ENCODE results near the gene STPG4. TPM values are rescaled to one million over a fixed set of nuclear protein-coding genes. Genes with fewer than 3 reads are reported as not detected.

The STPG4 gene
- polyA plus RNA-seq, 1 of the 3 experiments (the other 2 are of a cell fraction), result 0.20 TPM

GRCh38 chr2:47198985-47199451, 43.9 kb upstream of the STPG4 start (continued):
- TF ChIP-seq YY1 (IDR thresholded peaks at IDR 0.05; ENCODE audit: low read depth) (no peak), USF2 (IDR thresholded peaks at IDR 0.05; ENCODE audit: borderline replicate concordance, low read depth, low read length) (no peak), GATA2 (CRISPR knock-in tag; IDR thresholded peaks at IDR 0.05) (no peak), MAX (IDR thresholded peaks at IDR 0.05; ENCODE audit: low read depth) (0 out of 2 replicates have a peak, but pooled peaks have one; percentile 27), TEAD4 (IDR thresholded peaks at IDR 0.05; ENCODE audit: borderline replicate concordance, insufficient read depth) (0 out of 2 replicates have a peak, but pooled peaks have one; percentile 77), CHD2 (IDR thresholded peaks at IDR 0.05; ENCODE audit: low read length, partially characterized antibody) (no peak), SMC3 (IDR thresholded peaks at IDR 0.05; ENCODE audit: low read depth, low read length) (no peak), MXI1 (IDR thresholded peaks at IDR 0.05; ENCODE audit: low read depth, low read length) (no peak), NFIC (IDR thresholded peaks at IDR 0.05; ENCODE audit: borderline replicate concordance) (peak; percentile 70), TCF12 (IDR thresholded peaks at IDR 0.05) (peak; percentile 89), MEF2A (IDR thresholded peaks at IDR 0.05; ENCODE audit: borderline replicate concordance, low read depth) (no peak), CTCF (IDR thresholded peaks at IDR 0.05) (no peak), RAD21 (IDR thresholded peaks at IDR 0.05; ENCODE audit: low read length) (no peak), SIN3A (IDR thresholded peaks at IDR 0.05; ENCODE audit: borderline replicate concordance, low read depth, low read length) (no peak)
- TF ChIP-seq, protein P1, sequence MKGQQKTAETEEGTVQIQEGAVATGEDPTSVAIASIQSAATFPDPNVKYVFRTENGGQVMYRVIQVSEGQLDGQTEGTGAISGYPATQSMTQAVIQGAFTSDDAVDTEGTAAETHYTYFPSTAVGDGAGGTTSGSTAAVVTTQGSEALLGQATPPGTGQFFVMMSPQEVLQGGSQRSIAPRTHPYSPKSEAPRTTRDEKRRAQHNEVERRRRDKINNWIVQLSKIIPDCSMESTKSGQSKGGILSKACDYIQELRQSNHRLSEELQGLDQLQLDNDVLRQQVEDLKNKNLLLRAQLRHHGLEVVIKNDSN (IDR thresholded peaks at IDR 0.05; ENCODE audit: borderline replicate concordance, low read depth), result no peak; the same call in 1 of the 2 replicates

DNA sequence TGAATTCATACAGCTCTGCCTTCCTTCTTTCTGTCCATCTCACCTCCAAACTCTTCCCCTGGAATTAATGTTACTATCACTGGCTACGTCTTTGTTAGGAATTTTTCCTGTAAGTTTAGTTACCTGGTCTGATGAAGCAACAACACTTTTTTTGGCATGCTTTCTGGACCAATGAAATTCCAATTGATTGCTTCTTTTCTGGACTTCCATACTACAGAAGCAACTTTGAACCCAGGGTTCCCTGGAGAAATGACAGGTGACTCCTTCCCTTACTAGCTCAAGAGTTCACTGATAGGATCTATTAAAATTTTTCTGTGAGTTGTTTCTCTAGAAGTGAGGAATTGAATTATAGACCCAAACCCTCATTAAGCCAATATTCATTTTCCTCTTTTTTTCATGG, 41.4 kb upstream of the STPG4 start:
- Histone ChIP-seq H3K9me3 (no peaks in the 10 kb centered on the region), H3K36me3 (replicated peaks in 1 of 2; ENCODE audit: control insufficient read depth in 1 of 2, insufficient read depth in 2 of 2, low read length in 1 of 2) (no peaks in the 10 kb centered on the region), H3K27me3 (ENCODE audit: insufficient read depth) (no peaks in the 10 kb centered on the region), H3K4me3 (ENCODE audit: low read depth in 2 of 2, low read length in 1 of 2) (no peak overlapping the region), H3K79me2 (ENCODE audit: insufficient read depth) (peaks cover under 1% of the 10 kb centered on the region; the same call in 1 of the 2 replicates), H4K20me1 (ENCODE audit: insufficient read depth) (no peaks in the 10 kb centered on the region), H3K9ac (no peak overlapping the region), H3F3A (replicated peaks; ENCODE audit: insufficient read depth) (peaks cover 30% of the 10 kb centered on the region), H3K9me2 (no peaks in the 10 kb centered on the region), H3K4me2 (no peak overlapping the region), H3K27ac (ENCODE audit: low read depth in 2 of 2, low read length in 1 of 2) (no peak overlapping the region), H3K4me1 (ENCODE audit: control insufficient read depth in 1 of 2, insufficient read depth in 2 of 2, low read depth in 1 of 2, low read length in 1 of 2) (peaks cover 43 to 51% of the 10 kb centered on the region in 2 experiments), H2AFZ (ENCODE audit: low read depth) (no peak overlapping the region)
- POLR2A ChIA-PET, result interaction anchor here (1.2 kb wide), 1 partner anchor 10 kb away, joined by 3 read pairs; no protein-coding TSS in a partner anchor
- CTCF ChIA-PET, result interaction anchor here (0.7 to 3.1 kb wide), 8 partner anchors 8 to 130 kb away, joined by 3 to 16 read pairs (median 7); no protein-coding TSS in a partner anchor
- 95% methylated on average over 1 of the region's 1 CpG for WGBS (ENCODE audit: low lambda C conversion rate)
- no peak for DNase-seq
- no peak for TF ChIP-seq TEAD4 (IDR thresholded peaks at IDR 0.05; ENCODE audit: borderline replicate concordance, insufficient read depth)
- no peak for TF ChIP-seq MXI1 (IDR thresholded peaks at IDR 0.05; ENCODE audit: low read depth, low read length)
- TF ChIP-seq, protein P2, sequence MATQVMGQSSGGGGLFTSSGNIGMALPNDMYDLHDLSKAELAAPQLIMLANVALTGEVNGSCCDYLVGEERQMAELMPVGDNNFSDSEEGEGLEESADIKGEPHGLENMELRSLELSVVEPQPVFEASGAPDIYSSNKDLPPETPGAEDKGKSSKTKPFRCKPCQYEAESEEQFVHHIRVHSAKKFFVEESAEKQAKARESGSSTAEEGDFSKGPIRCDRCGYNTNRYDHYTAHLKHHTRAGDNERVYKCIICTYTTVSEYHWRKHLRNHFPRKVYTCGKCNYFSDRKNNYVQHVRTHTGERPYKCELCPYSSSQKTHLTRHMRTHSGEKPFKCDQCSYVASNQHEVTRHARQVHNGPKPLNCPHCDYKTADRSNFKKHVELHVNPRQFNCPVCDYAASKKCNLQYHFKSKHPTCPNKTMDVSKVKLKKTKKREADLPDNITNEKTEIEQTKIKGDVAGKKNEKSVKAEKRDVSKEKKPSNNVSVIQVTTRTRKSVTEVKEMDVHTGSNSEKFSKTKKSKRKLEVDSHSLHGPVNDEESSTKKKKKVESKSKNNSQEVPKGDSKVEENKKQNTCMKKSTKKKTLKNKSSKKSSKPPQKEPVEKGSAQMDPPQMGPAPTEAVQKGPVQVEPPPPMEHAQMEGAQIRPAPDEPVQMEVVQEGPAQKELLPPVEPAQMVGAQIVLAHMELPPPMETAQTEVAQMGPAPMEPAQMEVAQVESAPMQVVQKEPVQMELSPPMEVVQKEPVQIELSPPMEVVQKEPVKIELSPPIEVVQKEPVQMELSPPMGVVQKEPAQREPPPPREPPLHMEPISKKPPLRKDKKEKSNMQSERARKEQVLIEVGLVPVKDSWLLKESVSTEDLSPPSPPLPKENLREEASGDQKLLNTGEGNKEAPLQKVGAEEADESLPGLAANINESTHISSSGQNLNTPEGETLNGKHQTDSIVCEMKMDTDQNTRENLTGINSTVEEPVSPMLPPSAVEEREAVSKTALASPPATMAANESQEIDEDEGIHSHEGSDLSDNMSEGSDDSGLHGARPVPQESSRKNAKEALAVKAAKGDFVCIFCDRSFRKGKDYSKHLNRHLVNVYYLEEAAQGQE (IDR thresholded peaks at IDR 0.05; ENCODE audit: low read depth, low read length), result no peak
- no peak for TF ChIP-seq TCF12 (IDR thresholded peaks at IDR 0.05)
- TF ChIP-seq NRF1 (IDR thresholded peaks at IDR 0.05; ENCODE audit: low read depth, low read length), result no peak
- TF ChIP-seq NFIC (IDR thresholded peaks at IDR 0.05; ENCODE audit: borderline replicate concordance), result no peak
- no peak for TF ChIP-seq USF2 (IDR thresholded peaks at IDR 0.05; ENCODE audit: borderline replicate concordance, low read depth, low read length)
- no peak for TF ChIP-seq RFX5 (IDR thresholded peaks at IDR 0.05; ENCODE audit: low read length)
- no peak for TF ChIP-seq MAX (IDR thresholded peaks at IDR 0.05; ENCODE audit: low read depth)
- TF ChIP-seq ZBTB33 (IDR thresholded peaks at IDR 0.05; ENCODE audit: borderline replicate concordance, low read depth), result no peak

Measured in SK-N-SH (cell line).